ENCODE measurements around the gene APBA1. TPM values are rescaled to one million over a fixed set of nuclear protein-coding genes. Genes with fewer than 3 reads are reported as not detected.
A peak's percentile ranks its signal among the peaks of the same experiment; 100 is the strongest.
"Not testable (repeated sequence)": the region's sequence is repeated elsewhere in the genome, so short reads cannot be mapped to it uniquely, and the experiment has no call there.

The APBA1 gene
- total RNA-seq, 1 donor from 2014 or later = 13.0 TPM

DNA sequence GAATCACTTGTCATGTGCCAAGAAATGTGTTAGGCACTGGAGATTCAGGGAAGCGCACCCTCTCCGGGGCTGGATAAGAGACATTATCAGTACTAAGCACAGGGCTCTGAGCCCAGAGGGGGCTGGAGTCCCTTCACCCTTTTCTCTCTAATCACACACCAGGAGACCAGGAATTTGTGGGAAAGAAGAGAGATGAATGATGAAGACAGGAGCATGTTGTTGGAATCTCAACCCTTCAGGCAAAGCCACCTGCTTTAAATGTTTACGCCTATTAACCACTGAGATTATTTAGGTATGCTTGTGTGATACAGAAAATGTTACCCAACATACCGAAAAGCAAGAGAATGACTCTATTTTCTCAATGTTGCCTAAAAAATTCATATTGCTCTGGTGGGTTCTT, 227.4 kb downstream of the APBA1 start:
- TF ChIP-seq, protein P1, sequence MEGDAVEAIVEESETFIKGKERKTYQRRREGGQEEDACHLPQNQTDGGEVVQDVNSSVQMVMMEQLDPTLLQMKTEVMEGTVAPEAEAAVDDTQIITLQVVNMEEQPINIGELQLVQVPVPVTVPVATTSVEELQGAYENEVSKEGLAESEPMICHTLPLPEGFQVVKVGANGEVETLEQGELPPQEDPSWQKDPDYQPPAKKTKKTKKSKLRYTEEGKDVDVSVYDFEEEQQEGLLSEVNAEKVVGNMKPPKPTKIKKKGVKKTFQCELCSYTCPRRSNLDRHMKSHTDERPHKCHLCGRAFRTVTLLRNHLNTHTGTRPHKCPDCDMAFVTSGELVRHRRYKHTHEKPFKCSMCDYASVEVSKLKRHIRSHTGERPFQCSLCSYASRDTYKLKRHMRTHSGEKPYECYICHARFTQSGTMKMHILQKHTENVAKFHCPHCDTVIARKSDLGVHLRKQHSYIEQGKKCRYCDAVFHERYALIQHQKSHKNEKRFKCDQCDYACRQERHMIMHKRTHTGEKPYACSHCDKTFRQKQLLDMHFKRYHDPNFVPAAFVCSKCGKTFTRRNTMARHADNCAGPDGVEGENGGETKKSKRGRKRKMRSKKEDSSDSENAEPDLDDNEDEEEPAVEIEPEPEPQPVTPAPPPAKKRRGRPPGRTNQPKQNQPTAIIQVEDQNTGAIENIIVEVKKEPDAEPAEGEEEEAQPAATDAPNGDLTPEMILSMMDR (IDR thresholded peaks at IDR 0.05; ENCODE audit: partially characterized antibody, unreplicated experiment) = no peak
- H3K27ac Mint-ChIP-seq (ENCODE audit: unreplicated experiment) = no peak overlapping the region

DNA sequence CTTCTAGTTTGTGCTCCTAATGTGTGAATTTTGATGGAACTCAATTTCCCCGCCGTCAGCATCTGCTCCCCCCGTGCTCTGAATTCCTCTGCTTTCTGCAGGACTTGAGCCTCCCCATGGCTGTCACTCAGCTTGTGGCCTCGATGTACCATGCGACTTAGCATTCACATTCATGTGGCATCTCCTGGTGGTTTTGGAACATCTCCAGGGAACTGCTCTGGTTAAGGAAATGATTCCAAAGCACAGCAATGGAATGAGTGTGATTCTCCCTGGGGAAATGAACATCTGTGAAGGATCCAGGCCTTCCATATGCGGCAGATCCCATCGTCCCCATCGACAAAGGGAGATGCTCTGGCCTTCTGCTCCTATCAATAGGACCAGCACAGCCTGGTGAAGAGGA, 228.2 kb downstream of the APBA1 start:
- TF ChIP-seq, protein P1 (IDR thresholded peaks at IDR 0.05; ENCODE audit: partially characterized antibody, unreplicated experiment) = no peak
- no peak overlapping the region for H3K4me3 Mint-ChIP-seq (ENCODE audit: unreplicated experiment)
- peak overlapping the region; percentile 15 for H3K27ac Mint-ChIP-seq (ENCODE audit: unreplicated experiment)
- peaks cover 6% of the 10 kb centered on the region for H3K27me3 Mint-ChIP-seq (ENCODE audit: unreplicated experiment)
- DNase-seq = no peak
- H3K4me1 Mint-ChIP-seq (ENCODE audit: low read depth, unreplicated experiment) = peaks cover 23% of the 10 kb centered on the region
- peaks cover 11% of the 10 kb centered on the region for H3K36me3 Mint-ChIP-seq (ENCODE audit: unreplicated experiment)
- H3K9me3 Mint-ChIP-seq (ENCODE audit: unreplicated experiment) = peaks cover 6% of the 10 kb centered on the region

More for the DNA sequence above, 227.4 kb downstream of the APBA1 start:
- H3K36me3 Mint-ChIP-seq (ENCODE audit: unreplicated experiment) = peaks cover 7% of the 10 kb centered on the region
- H3K4me3 Mint-ChIP-seq (ENCODE audit: unreplicated experiment) = no peak overlapping the region
- no peak for DNase-seq
- peaks cover 23% of the 10 kb centered on the region for H3K4me1 Mint-ChIP-seq (ENCODE audit: low read depth, unreplicated experiment)
- H3K27me3 Mint-ChIP-seq (ENCODE audit: unreplicated experiment) = peaks cover 6% of the 10 kb centered on the region
- peaks cover 5% of the 10 kb centered on the region for H3K9me3 Mint-ChIP-seq (ENCODE audit: unreplicated experiment)

DNA sequence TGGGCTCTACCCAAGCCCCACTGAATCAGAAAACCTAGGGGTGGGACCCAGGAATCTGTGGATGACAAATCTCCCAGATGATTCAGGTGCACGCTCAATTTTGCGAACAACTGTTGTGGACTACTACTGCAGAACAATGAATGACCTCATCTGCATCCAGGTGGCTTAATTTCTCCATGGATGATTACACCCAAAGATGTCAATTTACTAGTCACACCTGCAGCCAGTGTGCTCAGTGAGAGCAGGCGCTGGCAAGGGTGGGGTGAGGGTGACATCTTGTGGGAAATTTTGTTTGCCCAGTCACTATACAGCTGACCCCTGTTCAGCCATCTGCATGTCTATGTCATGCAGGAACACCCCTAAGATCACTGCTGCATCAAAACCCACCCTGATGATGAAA, 229.0 kb downstream of the APBA1 start:
- DNase-seq = no peak
- H3K27me3 Mint-ChIP-seq (ENCODE audit: unreplicated experiment) = peaks cover 6% of the 10 kb centered on the region
- H3K36me3 Mint-ChIP-seq (ENCODE audit: unreplicated experiment) = peaks cover 11% of the 10 kb centered on the region

DNA sequence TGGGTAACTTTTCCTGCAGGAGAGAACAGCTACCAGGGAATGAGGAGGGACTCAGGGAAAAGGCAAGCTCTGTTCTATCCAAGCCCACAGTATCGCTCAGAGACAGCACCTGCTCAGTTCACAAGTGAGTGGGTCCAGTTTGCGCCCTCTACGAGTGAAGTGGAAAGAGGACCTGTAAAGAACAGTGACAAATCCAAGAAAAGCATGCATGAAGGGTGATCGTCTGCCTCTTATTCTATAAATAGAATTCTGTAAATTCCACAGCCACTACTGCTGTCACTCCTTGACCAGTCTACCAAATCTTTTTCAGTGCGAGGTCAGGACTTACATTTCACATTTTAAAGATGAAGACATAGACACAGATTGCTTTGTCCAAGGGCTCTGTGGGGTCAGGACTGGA, 229.7 kb downstream of the APBA1 start:
- peaks cover 23% of the 10 kb centered on the region for H3K4me1 Mint-ChIP-seq (ENCODE audit: low read depth, unreplicated experiment)
- TF ChIP-seq, protein P1 (IDR thresholded peaks at IDR 0.05; ENCODE audit: partially characterized antibody, unreplicated experiment) = no peak
- peaks cover 11% of the 10 kb centered on the region for H3K36me3 Mint-ChIP-seq (ENCODE audit: unreplicated experiment)
- DNase-seq = no peak
- peaks cover 6% of the 10 kb centered on the region for H3K9me3 Mint-ChIP-seq (ENCODE audit: unreplicated experiment)
- H3K27ac Mint-ChIP-seq (ENCODE audit: unreplicated experiment) = no peak overlapping the region
- no peak overlapping the region for H3K4me3 Mint-ChIP-seq (ENCODE audit: unreplicated experiment)
- H3K27me3 Mint-ChIP-seq (ENCODE audit: unreplicated experiment) = peaks cover 4% of the 10 kb centered on the region

More for the DNA sequence above, 229.0 kb downstream of the APBA1 start:
- TF ChIP-seq, protein P1 (IDR thresholded peaks at IDR 0.05; ENCODE audit: partially characterized antibody, unreplicated experiment) = no peak
- H3K27ac Mint-ChIP-seq (ENCODE audit: unreplicated experiment) = no peak overlapping the region
- H3K4me3 Mint-ChIP-seq (ENCODE audit: unreplicated experiment) = no peak overlapping the region
- peaks cover 6% of the 10 kb centered on the region for H3K9me3 Mint-ChIP-seq (ENCODE audit: unreplicated experiment)
- peaks cover 23% of the 10 kb centered on the region for H3K4me1 Mint-ChIP-seq (ENCODE audit: low read depth, unreplicated experiment)

DNA sequence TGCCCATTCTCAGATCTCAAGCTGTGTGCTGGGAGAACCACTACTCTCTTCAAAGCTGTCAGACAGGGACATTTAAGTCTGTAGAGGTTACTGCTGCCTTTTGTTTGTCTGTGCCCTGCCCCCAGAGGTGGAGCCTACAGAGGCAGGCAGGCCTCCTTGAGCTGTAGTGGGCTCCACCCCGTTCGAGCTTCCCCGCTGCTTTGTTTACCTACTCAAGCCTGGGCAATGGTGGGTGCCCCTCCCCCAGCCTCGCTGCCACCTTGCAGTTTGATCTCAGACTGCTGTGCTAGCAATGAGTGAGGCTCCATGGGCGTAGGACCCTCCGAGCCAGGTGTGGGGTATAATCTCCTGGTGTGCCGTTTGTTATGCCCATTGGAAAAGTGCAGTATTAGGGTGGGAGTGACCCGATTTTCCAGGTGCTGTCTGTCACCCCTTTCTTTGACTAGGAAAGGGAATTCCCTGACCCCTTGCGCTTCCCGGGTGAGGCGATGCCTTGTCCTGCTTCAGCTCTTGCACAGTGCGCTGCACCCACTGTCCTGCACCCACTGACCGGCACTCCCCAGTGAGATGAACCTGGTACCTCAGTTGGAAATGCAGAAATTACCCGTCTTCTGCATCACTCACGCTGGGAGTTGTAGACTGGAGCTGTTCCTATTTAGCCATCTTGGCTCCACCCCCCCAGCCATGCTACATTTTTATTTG, 231.8 kb downstream of the APBA1 start:
- H3K9me3 Mint-ChIP-seq (ENCODE audit: unreplicated experiment) = not testable (repeated sequence)

DNA sequence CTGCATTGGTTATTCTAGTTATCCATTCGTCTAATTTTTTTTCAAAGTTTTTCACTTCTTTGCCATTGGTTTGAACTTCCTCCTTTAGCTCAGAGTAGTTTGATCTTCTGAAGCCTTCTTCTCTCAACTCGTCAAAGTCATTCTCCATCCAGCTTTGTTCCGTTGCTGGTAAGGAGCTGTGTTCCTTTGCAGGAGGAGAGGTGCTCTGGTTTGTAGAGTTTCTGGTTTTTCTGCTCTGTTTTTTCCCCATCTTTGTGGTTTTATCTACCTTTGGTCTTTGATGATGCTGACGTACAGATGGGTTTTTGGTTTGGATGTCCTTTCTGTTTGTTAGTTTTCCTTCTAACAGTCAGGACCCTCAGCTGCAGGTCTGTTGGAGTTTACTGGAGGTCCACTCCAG, 232.5 kb downstream of the APBA1 start:
- peaks cover 11% of the 10 kb centered on the region for H3K36me3 Mint-ChIP-seq (ENCODE audit: unreplicated experiment)
- H3K27ac Mint-ChIP-seq (ENCODE audit: unreplicated experiment); H3K27me3 Mint-ChIP-seq (ENCODE audit: unreplicated experiment); H3K9me3 Mint-ChIP-seq (ENCODE audit: unreplicated experiment); DNase-seq; H3K4me3 Mint-ChIP-seq (ENCODE audit: unreplicated experiment): not testable (repeated sequence)
- peaks cover 10% of the 10 kb centered on the region for H3K4me1 Mint-ChIP-seq (ENCODE audit: low read depth, unreplicated experiment)

More for the DNA sequence above, 231.8 kb downstream of the APBA1 start:
- peaks cover 16% of the 10 kb centered on the region for H3K4me1 Mint-ChIP-seq (ENCODE audit: low read depth, unreplicated experiment)
- DNase-seq; H3K4me3 Mint-ChIP-seq (ENCODE audit: unreplicated experiment); H3K27me3 Mint-ChIP-seq (ENCODE audit: unreplicated experiment); H3K27ac Mint-ChIP-seq (ENCODE audit: unreplicated experiment): not testable (repeated sequence)
- H3K36me3 Mint-ChIP-seq (ENCODE audit: unreplicated experiment) = peaks cover 11% of the 10 kb centered on the region
